ENCODE measurements around the gene IDH2.

DNA sequence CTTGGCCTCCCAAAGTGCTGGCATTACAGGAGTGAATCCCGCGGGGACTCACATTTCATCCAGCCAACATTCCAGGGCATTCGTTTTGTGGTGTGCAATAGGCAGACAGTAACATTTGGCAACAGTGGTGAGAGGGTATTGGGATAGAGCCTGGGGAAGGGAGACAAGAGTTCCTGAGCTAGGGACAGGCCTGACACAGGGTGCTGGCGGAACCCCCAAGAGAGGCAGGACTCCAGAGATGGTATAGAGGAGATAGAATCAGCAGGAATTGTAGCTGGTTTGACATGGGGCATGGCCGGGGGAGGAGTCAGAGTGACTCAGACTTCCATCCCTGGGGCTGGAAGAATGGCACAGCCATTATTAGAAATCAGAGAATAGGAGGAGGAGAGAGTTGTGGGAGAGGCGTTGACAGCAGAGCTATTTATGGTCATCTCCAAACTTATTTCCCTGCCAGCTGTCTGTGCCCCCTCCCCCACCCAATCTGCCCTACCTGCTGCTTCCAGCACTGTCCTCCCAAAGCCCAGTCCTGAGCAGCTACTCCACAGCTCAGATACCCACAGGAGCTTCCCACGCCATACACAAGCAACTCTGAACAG, 4.4 kb upstream of the IDH2 start:
- TF ChIP-seq, protein P1, sequence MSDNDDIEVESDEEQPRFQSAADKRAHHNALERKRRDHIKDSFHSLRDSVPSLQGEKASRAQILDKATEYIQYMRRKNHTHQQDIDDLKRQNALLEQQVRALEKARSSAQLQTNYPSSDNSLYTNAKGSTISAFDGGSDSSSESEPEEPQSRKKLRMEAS (IDR thresholded peaks at IDR 0.05; ENCODE audit: low read depth, low read length), result no peak
- no peak for TF ChIP-seq MYC (IDR thresholded peaks at IDR 0.05; ENCODE audit: low read depth, low read length)
- TF ChIP-seq, protein P2, sequence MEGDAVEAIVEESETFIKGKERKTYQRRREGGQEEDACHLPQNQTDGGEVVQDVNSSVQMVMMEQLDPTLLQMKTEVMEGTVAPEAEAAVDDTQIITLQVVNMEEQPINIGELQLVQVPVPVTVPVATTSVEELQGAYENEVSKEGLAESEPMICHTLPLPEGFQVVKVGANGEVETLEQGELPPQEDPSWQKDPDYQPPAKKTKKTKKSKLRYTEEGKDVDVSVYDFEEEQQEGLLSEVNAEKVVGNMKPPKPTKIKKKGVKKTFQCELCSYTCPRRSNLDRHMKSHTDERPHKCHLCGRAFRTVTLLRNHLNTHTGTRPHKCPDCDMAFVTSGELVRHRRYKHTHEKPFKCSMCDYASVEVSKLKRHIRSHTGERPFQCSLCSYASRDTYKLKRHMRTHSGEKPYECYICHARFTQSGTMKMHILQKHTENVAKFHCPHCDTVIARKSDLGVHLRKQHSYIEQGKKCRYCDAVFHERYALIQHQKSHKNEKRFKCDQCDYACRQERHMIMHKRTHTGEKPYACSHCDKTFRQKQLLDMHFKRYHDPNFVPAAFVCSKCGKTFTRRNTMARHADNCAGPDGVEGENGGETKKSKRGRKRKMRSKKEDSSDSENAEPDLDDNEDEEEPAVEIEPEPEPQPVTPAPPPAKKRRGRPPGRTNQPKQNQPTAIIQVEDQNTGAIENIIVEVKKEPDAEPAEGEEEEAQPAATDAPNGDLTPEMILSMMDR (IDR thresholded peaks at IDR 0.05; ENCODE audit: low read depth, low read length), result no peak
- no peak for TF ChIP-seq POLR2A (IDR thresholded peaks at IDR 0.05; ENCODE audit: extremely low read depth, insufficient read length)

Measured in NB4 (cell line).